Endothelial cell of umbilical vein (primary cell): ENCODE data around the gene ADAM10. TPM values are rescaled to one million over a fixed set of nuclear protein-coding genes. Genes with fewer than 3 reads are reported as not detected.

ENCODE experiments used
- BruUV-seq: library from RNA; stranded (reverse); fragments of 400-500 nt; replicated peaks from 2 replicates; lab custom pipeline; 2021; lab: Mats Ljungman, UMichigan
- CTCF ChIA-PET: fragments of 300-600, 350-600 bp; sonication (Branson Sonifier 250); formaldehyde crosslinking; loops from one replicate; lab custom pipeline; 2021; ENCODE audit warnings: antibody characterized with exemption, inconsistent platforms; lab: Charles Lee
- POLR2A ChIA-PET: fragments of 300-600, 350-600 bp; sonication (Branson Sonifier 250); formaldehyde crosslinking; loops from one replicate; lab custom pipeline; 2021; ENCODE audit warnings: antibody characterized with exemption, inconsistent platforms; lab: Charles Lee
- DNase-seq: peaks from one replicate; pipeline ENCODE4 v3.0.0-alpha.2; 2011; ENCODE audit warnings: low read depth, low spot score
- FAIRE-seq: peaks from 2 replicates; lab custom pipeline; 2011; peaks lifted over from hg19 to GRCh38; lab: Jason Lieb, UNC
- H2AFZ ChIP-seq: 2 replicates; pipeline ENCODE4 v1.6.0; 2012; ENCODE audit warnings: low read depth, low read length, control low read depth, inconsistent platforms
- H3K27ac ChIP-seq: 2 replicates; pipeline ENCODE4 v1.5.1; 2011; ENCODE audit warnings: low read depth, mild to moderate bottlenecking, control low read depth, low read length, moderate library complexity; ENCODE audit not compliant: insufficient read depth
- H3K27me3 ChIP-seq, 2 experiments: 2 replicates each; pipeline versions ENCODE4 v1.6.0 to v1.6.1; 2011; ENCODE audit warnings: low read length in 2 of 2, mixed read lengths in 1 of 2; ENCODE audit not compliant: control insufficient read depth in 2 of 2, insufficient read depth in 2 of 2
- H3K36me3 ChIP-seq, 2 experiments: 2 replicates in 1 of 2; 3 replicates in 1 of 2; pipeline ENCODE4 v1.5.1; 2011; ENCODE audit warnings: low read length in 2 of 2, mild to moderate bottlenecking in 1 of 2, moderate library complexity in 1 of 2; ENCODE audit not compliant: control insufficient read depth in 2 of 2, insufficient read depth in 2 of 2; ENCODE audit errors: extremely low read depth in 1 of 2
- H3K4me1 ChIP-seq: 3 replicates; pipeline ENCODE4 v1.5.1; 2011; ENCODE audit warnings: mild to moderate bottlenecking, low read length; ENCODE audit not compliant: control insufficient read depth, insufficient read depth; ENCODE audit errors: extremely low read depth
- H3K4me2 ChIP-seq: 2 replicates; pipeline ENCODE4 v1.6.1; 2011; ENCODE audit warnings: low read length, control low read depth, mixed read lengths; ENCODE audit not compliant: insufficient read depth
- H3K4me3 ChIP-seq, 3 experiments: fragments of 200-600 bp in 1 of 3; sonication (generic), shearing (Covaris generic) in 1 of 3; replicated peaks in 1 of 3; 2 replicates each; pipeline ENCODE4 v1.5.1; 2011 to 2016; ENCODE audit warnings: control low read depth in 3 of 3, low read length in 3 of 3, mild to moderate bottlenecking in 2 of 3, inconsistent platforms in 1 of 3, low read depth in 1 of 3, moderate library complexity in 1 of 3; ENCODE audit not compliant: insufficient read depth in 1 of 3
- H3K79me2 ChIP-seq: 2 replicates; pipeline ENCODE4 v1.6.0; 2012; ENCODE audit warnings: low read length, inconsistent platforms; ENCODE audit not compliant: control insufficient read depth, insufficient read depth
- H3K9ac ChIP-seq: replicated peaks from 2 replicates; pipeline ENCODE3; 2011; ENCODE audit warnings: low read length, control low read depth; ENCODE audit not compliant: insufficient read depth; ENCODE audit errors: extremely low read depth
- H3K9me1 ChIP-seq: replicated peaks from 3 replicates; pipeline ENCODE4 v1.6.0; 2011; ENCODE audit warnings: mild to moderate bottlenecking, low read length; ENCODE audit not compliant: control insufficient read depth, insufficient read depth; ENCODE audit errors: extremely low read depth
- H3K9me3 ChIP-seq: replicated peaks from 2 replicates; pipeline ENCODE4 v1.5.1; 2012; ENCODE audit warnings: low read length, inconsistent platforms; ENCODE audit not compliant: control insufficient read depth, insufficient read depth
- H4K20me1 ChIP-seq: replicated peaks from 2 replicates; pipeline ENCODE3; 2011; ENCODE audit warnings: mild to moderate bottlenecking, low read length; ENCODE audit not compliant: control insufficient read depth, insufficient read depth; ENCODE audit errors: extremely low read depth
- EZH2 ChIP-seq: IDR thresholded peaks from 2 replicates; pipeline ENCODE4 v1.6.1; 2012; ENCODE audit warnings: borderline replicate concordance, low read depth, mild to moderate bottlenecking, moderate library complexity, low read length, inconsistent platforms; ENCODE audit not compliant: severe bottlenecking
- FOS ChIP-seq: IDR thresholded peaks from 2 replicates; pipeline ENCODE4 v1.6.1; 2011; ENCODE audit warnings: mild to moderate bottlenecking, low read length, moderate library complexity, borderline replicate concordance; ENCODE audit not compliant: insufficient read depth
- GATA2 ChIP-seq: IDR thresholded peaks from 2 replicates; pipeline ENCODE4 v1.7.0; 2011; ENCODE audit warnings: low read depth, mild to moderate bottlenecking, moderate library complexity, mixed read lengths, low read length; ENCODE audit not compliant: insufficient read length, insufficient read depth
- JUN ChIP-seq: IDR thresholded peaks from 2 replicates; pipeline ENCODE4 v1.6.1; 2011; ENCODE audit warnings: borderline replicate concordance, low read depth; ENCODE audit not compliant: insufficient read length, insufficient read depth
- MYC ChIP-seq: IDR thresholded peaks from one replicate; pipeline ENCODE4 v1.6.1; 2011; ENCODE audit warnings: mild to moderate bottlenecking, low read depth, low read length
- POLR2A ChIP-seq: IDR thresholded peaks from 2 replicates; pipeline ENCODE4 v1.6.1; 2012; ENCODE audit warnings: low read depth, mild to moderate bottlenecking, control low read depth, low read length
- POLR2AphosphoS5 ChIP-seq: IDR thresholded peaks from 2 replicates; pipeline ENCODE4 v1.6.1; 2012; ENCODE audit warnings: low read depth, mild to moderate bottlenecking, control low read depth, low read length, moderate library complexity; ENCODE audit not compliant: insufficient read depth
- dilution Hi-C: fragments of 300-500 bp; cut with MboI; formaldehyde crosslinking; loops from one replicate; pipeline ENCODE4 v1.15.0; 2019; ENCODE audit warnings: low sequenced_read_pairs; ENCODE audit not compliant: extremely low pct_ligation_motif_present
- intact Hi-C: fragments of 100-400 bp; cut with micrococcal nuclease; formaldehyde crosslinking; loops from one replicate; pipeline ENCODE4 v1.10.0; 2022
- polyA plus RNA-seq, 4 experiments: library from polyadenylated mRNA; depleted of rRNA in 3 of 4; stranded (reverse) in 3 of 4; unstranded in 1 of 4; fragments of >200 nt; gene quantifications; 2 replicates each; pipeline versions ENCODE4 v1.2.1 to v1.2.3, GENCODE V29; 2011 to 2012; ENCODE audit warnings: missing spikeins in 1 of 4
- total RNA-seq: library from RNA; stranded (reverse); gene quantifications from 2 replicates; pipeline ENCODE4 v1.2.3, GENCODE V29; 2021
- TF ChIP-seq, protein P1 (sequence below), 2 donors: IDR thresholded peaks; 1 replicate in 1 of 2; 2 replicates in 1 of 2; pipeline ENCODE4 v1.5.1; 2011; ENCODE audit warnings: low read length in 2 of 2, mild to moderate bottlenecking in 2 of 2, moderate library complexity in 2 of 2, control low read depth in 1 of 2, inconsistent platforms in 1 of 2, low read depth in 1 of 2; ENCODE audit not compliant: insufficient read depth in 1 of 2; ENCODE audit errors: extremely low read depth in 1 of 2
- TF ChIP-seq, protein P2 (sequence below): IDR thresholded peaks from 2 replicates; pipeline ENCODE4 v1.6.1; 2011; ENCODE audit not compliant: insufficient read depth, insufficient read length

The ADAM10 gene
- total and polyA plus RNA-seq, 2 donors (not counting 3 experiments of a cell fraction or from before 2014, with no cell fraction given) = 91.3 to 203 TPM

DNA sequence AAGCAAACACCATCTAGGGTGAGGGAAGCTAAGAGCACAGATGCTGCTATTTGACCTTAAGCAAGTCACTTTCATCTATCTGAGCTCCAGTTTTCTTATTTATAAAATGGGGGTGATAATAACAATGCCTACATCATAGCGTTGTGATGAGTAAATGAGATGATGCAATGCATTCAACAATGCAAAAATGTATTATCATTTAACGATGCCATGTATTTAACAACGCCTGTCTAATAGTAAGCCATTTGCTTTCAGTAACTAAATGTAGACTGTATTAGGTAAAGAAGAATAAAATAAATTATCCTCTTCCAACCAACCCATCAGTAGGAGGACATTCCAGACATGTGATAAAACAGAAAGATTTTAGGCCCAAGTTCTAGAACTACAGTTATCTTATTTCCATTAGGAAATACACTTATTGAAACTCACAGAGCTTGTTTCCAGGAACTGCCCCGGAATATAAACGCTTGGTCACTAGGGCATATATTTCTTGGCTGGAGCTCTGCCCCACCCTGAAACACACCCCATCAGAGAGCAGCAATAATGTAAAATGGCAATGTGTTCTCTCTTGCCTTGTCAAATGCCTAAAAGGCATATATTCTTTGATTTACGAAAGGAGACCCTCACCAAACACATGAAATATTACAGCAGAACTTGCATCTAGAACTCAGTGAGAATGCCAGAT is 189.5 kb downstream of the ADAM10 start:
- Histone ChIP-seq H2AFZ (no peak overlapping the region), H3K9me3 (no peaks in the 10 kb centered on the region), H3K9me1 (no peaks in the 10 kb centered on the region), H3K27me3 (no peaks in the 10 kb centered on the region), H3K36me3 (no peaks in the 10 kb centered on the region), H3K4me1 (no peaks in the 10 kb centered on the region), H3K27ac (no peak overlapping the region), H4K20me1 (no peaks in the 10 kb centered on the region), H3K4me2 (no peak overlapping the region), H3K9ac (no peak overlapping the region), H3K79me2 (no peaks in the 10 kb centered on the region), H3K4me3 (no peak overlapping the region)
- dilution Hi-C loops = no loop called here
- FAIRE-seq (no peak), DNase-seq (no peak)
- intact Hi-C loops = no loop called here
- TF ChIP-seq, protein P1, sequence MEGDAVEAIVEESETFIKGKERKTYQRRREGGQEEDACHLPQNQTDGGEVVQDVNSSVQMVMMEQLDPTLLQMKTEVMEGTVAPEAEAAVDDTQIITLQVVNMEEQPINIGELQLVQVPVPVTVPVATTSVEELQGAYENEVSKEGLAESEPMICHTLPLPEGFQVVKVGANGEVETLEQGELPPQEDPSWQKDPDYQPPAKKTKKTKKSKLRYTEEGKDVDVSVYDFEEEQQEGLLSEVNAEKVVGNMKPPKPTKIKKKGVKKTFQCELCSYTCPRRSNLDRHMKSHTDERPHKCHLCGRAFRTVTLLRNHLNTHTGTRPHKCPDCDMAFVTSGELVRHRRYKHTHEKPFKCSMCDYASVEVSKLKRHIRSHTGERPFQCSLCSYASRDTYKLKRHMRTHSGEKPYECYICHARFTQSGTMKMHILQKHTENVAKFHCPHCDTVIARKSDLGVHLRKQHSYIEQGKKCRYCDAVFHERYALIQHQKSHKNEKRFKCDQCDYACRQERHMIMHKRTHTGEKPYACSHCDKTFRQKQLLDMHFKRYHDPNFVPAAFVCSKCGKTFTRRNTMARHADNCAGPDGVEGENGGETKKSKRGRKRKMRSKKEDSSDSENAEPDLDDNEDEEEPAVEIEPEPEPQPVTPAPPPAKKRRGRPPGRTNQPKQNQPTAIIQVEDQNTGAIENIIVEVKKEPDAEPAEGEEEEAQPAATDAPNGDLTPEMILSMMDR (IDR thresholded peaks at IDR 0.05; ENCODE audit: extremely low read depth in 1 of 2, insufficient read depth in 1 of 2, low read depth in 1 of 2, low read length in 2 of 2) = no peak
- no peak for TF ChIP-seq POLR2A
- TF ChIP-seq POLR2AphosphoS5 = no peak
- TF ChIP-seq MYC = no peak
- TF ChIP-seq GATA2 = no peak
- TF ChIP-seq, protein P2, sequence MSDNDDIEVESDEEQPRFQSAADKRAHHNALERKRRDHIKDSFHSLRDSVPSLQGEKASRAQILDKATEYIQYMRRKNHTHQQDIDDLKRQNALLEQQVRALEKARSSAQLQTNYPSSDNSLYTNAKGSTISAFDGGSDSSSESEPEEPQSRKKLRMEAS = no peak
- TF ChIP-seq JUN = no peak
- TF ChIP-seq EZH2 = no peak
- TF ChIP-seq FOS = no peak
- POLR2A ChIA-PET = no interaction called here
- no TSS peak for BruUV-seq
- CTCF ChIA-PET = interaction anchor here (1.3 kb wide), 2 partner anchors 11 to 15 kb away, joined by 3 to 4 read pairs; no protein-coding TSS in a partner anchor
